Frontal cortex (tissue), 4 donors: ENCODE results near the gene GIMAP6. TPM values are rescaled to one million over a fixed set of nuclear protein-coding genes. Genes with fewer than 3 reads are reported as not detected.
"Not testable (repeated sequence)": the region's sequence is repeated elsewhere in the genome, so short reads cannot be mapped to it uniquely, and the experiment has no call there.

Experiments used
- DNase-seq, 2 donors: peaks; one replicate each; pipeline ENCODE4 v3.0.0; 2012; ENCODE audit warnings: low spot score in 2 of 2
- FAIRE-seq: peaks from 2 replicates; lab custom pipeline; 2012; peaks lifted over from hg19 to GRCh38; lab: Jason Lieb, UNC
- total RNA-seq: library from RNA; depleted of rRNA; stranded (reverse); fragments of >200 nt; gene quantifications from one replicate; pipeline ENCODE4 v1.2.3, GENCODE V29; 2014
- donor health status: control.
- donor health status: control.
- donor health status: control.

Gene GIMAP6
- total RNA-seq, 1 donor from 2014 or later: 6.9 TPM

DNA sequence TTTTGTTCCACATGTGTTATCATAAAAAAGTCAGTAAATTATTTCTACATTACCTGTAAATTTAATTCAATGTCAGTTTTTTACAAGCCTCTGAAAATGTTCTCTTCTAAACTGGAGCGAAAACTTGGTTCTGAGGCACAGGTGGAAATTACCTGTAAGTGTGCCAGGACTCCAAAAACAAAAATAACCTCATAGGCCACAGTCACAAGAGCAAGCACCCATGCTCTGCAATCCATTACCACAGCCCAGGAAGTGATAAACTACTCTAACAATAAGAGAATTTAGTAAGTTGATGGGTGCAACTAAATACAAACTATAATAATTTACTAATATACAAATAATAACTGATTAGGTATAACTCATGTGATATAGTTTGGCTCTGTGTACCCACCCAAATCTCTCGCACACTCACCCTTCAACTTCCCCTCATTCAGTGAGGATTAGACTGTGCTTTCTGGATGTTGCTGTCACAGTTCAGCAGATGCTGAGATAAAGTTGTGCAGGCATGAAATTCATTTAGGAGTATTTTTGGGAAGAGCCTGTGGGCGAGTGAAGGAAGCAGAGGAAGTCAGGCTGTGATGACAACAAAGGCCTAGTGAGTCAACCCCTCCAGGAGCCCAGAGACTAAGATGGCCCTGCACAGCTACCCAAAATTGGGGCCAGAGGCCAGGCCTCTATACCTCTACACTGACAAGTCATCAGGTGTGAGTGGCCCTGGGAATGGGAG lies 16.3 kb upstream of the GIMAP6 start:
- DNase-seq: no peak
- FAIRE-seq: no peak

DNA sequence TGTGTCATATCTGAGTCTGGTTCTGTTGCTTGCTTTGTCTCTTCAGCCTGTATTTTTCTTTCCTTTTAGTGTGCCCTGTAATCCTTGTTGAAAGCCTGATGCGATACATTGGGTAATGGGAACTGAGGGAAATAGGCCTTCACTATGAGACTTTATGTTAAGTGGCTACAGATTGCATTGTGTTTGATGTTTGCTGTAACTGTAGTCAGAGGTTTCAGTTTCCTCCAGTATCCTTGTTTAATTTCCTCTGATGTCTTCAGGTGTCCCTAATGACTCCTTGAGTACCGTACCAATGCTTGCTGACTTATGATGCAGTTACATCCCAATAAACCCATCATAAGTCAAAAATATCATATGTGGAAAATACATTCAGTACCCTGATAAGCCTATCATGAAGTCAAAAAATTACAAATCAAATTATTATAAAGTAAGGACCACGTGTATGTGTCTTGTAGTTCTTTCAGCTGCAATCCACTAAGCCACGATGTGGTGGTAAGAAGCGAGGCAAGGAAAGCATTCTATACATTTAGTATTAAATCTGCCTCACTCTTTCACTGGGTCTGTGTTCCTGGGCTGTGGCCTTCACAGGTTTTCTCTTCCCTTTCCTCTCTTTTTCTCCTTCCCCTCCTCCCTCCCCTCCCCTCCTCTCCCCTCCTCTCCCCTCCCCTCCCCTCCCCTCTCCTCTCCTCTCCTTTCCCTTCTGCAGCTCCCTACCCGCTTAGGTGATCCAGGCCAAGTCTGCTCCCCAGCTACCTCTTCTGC lies 13.3 kb upstream of the GIMAP6 start:
- DNase-seq (no peak), FAIRE-seq (no peak)

DNA sequence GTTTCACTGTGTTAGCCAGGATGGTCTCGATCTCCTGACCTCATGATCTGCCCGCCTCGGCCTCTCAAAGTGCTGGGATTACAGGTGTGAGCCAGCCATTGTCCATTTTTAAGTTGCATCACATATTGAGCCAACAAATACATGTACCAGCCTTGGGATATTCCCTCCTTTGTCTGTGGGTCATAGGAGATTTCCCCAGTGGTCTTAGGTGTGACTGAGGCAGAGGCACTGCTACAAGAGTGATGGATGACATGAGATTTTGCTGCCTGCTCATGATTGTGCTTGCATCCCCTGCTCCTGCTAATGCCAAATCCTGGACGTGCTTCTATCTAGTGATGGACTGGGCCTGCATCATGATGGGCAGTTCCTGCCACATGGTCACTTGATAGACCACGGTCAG lies 10.7 kb upstream of the GIMAP6 start:
- no peak for DNase-seq
- no peak for FAIRE-seq

DNA sequence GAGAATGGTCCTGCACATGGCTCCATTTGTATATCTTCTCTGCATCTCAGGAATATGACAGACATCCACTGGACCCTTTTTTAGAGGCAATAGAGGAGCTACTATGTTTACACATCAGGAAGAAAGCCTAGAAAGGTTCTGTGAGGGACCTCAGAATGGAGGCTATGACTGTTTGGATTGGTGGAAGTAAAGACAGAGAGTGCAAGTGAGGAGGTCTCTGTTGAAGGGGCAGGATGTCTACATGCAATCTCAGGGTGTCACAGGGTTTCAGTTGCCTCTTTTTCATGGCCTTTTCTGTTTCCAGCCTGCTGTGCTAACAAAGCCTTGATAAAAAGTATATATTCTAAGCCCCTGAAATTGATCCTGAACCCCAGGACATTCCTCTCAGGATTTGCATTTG lies 9.7 kb upstream of the GIMAP6 start:
- no peak for FAIRE-seq

DNA sequence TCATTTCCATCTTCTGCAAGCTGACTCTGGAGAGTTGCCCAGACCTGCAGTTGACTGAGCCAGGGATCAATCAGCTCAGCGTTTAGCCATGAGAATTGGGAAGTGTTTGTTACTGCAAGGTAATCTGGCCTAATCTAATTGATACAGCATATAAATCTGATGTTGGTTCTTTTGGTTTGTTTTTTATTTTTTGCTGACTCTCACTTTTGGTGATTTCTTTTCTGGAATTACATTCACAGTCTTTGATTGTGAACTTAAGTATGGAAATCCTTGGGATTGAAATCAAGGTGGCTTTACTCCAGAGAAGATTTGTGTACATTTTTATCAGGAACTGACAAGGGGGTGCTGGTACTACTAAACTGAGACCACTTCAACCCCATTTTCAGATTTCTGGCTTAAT lies 1.7 kb upstream of the GIMAP6 start:
- DNase-seq (no peak), FAIRE-seq (no peak)

More for the DNA sequence above, 9.7 kb upstream of the GIMAP6 start:
- no peak for DNase-seq

DNA sequence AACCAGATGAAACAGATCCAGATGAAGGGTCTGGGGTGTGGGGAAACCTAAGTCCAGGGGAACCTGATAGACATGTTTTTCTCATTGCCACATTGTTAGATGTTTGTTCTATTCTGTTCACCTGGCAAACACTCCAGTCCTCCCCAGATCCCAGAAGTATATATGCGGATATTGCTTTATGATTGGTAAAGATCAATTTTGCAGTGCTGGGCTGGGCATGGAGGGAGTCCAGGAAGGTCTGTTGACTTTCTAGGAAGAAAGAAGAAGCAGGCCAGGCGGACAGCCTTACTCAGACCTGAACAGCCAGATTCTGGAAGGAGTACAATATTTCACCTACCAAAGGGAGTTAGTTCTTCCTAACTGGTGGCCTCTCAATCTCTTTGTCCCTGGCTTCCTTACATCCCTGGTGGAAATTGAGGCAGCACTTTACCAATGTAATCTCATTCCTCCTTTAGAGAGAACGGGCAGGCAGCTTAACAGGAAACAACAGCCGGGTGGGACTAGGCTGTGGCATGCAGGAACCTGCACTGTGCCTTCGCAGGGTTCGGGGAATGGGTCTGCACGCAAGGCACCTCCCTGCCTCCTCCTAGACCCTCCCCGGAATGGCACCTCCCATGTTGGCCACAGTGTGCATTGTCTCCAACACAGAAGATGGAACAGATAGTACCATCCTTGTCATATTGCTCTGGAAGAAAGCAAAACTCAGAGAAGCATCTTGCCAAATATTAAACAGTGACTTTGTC lies 930 bp downstream of the GIMAP6 start:
- FAIRE-seq (no peak), DNase-seq (no peak)

DNA sequence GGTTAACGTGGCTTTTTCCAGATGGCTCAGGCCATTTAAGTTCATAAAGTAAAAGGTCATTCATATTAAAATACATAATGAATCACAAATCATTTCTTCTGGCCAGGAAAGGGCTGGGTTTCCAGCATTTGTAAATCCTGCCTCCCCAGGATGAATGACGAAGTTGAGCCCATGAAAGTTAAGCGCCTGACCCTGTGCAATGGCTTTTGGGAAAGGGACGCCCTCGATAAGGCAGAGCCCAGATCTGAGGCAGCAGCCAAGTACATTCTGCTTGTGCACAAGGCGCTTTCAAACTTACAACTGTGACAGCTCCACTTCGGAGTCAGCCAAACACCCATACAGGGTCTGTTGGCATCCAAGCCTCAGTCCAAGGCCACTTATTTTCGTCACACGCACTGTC lies 2.8 kb downstream of the GIMAP6 start:
- no peak for DNase-seq
- no peak for FAIRE-seq

DNA sequence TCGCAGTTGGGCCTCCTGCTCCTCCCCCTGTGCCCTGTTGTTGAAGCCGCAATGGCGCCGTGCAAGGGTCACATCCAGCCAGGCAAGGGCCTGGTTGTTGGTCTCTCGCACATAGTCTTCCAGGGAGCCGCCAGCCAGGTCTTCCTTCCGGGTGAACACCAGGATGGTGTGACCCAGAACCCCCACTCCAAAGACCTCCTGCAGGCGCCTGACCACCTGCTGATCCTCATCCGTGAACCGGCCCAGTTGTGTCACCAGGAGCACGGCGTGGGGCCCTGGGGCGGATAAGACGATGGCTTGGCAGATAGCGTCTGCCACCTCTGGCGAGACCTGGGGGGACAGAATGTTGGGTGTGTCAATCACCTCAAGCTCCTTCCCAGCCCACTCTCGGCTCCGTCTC lies 4.2 kb downstream of the GIMAP6 start:
- DNase-seq (no peak), FAIRE-seq (no peak)

DNA sequence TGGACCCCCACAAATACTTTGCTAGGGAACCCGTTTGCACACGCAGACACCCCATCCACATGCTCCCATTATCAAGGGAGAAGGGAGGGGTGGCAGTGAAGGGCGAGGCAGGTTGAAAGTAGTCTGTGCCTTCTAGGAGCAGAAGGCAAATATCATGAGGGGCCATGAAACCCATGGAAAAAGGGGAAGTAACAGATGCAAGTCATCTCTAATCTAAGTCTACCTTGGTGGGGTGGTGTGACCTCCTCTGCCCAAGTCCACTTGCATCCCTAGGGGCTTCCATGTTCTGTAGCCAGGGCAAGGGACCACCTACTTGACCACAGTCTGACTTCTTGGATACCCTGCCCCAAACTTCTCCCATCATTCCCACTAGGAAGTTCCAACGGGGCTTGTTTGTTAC lies 5.5 kb downstream of the GIMAP6 start:
- no peak for DNase-seq
- FAIRE-seq: no peak

DNA sequence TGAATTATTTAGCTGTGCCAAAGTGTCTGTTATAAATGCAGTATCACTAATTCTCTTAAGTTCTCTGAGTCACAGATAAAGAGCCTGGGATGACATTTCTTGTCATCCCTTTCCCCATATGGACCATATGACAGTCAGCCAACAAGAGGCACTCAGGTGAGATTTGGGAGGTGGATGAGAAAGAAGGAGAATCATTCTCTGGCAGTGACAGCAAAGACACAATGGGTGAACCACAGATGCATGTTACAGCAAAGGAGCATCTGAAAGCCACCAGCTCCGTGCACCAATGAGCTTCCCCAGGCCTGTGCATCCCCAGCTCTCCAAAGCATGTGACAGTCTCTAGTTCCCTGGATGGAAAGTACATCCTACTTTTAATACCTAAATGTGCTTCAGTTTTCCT lies 10.8 kb downstream of the GIMAP6 start:
- DNase-seq (no peak), FAIRE-seq (no peak)

DNA sequence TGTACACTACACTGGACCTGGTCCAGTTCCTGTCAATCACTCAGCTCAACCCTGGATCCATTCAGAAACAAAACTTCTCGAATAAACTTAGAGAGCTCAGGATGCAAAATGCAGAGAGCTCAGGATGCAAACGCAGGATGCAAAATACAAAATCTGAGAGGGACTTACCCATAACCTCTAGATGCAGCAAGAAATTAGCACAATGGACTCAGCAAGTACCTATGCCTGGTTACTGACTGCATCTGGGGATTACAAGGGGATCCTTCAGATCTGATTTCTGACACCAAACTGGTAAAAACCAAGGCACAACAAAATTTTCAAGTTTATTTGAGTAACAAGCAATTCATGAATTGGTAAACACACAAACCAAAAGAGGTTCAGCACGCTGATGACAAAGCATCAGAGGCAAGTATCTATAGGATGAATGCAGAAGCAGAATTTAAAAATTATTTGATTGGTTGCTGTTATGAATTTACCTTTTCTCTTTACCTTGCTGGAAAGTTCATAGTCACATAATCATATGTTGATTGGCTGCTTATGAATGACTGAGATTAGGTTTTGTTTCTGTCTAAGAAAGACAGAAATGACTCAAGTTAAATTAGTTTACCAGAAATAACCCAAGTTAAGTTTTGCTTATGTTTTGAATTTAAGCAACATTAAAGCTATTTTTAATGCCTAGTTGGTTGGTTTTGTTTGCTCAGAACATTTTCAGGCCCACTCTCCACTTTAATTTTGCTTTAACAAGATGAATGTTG lies 11.4 kb downstream of the GIMAP6 start:
- FAIRE-seq (no peak), DNase-seq (no peak)

DNA sequence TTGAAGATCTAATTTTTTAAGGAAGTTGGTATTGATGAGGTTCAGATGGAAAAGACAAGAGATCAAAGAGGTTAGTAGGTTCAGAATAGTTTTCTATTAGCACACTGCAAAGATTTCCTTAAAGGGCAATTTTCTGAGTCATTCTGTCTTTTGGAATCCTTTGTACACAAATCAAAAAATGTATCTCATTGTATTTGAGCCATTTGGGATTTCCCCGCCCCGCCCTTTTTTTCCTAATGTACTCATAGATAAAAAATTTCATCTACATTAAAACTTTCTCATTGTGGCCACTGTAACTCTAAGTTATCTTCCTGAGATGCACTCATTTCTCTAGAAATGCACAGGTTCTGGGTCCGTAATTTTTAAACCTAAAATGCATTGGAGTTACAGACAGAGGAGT lies 12.1 kb downstream of the GIMAP6 start:
- no peak for DNase-seq
- FAIRE-seq: no peak

DNA sequence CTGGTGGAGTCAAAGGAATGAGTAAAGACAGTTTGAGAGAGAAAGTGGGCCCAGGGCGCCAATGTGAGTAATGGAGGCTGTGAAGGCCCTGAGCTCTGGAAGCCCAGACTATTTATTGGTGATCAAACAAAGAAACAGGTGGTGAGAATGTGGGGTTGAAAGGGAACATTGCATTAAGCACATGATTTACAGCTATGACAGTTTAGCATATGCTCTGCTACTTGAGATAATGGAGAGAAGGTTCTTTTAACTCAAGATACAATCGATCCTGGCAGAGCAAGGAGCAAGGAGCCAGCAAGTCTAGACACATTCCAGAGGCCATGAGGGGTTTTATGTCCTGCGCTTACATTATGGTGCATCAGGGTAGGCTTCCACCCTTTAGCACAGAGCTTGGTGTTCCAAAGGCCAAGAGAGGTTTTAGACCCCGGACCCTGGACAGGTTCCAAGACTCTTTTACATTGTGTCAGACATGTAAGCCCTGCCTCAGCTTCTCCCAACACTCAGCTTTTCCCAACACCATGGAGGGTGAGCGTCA lies 16.9 kb downstream of the GIMAP6 start:
- not testable (repeated sequence) for FAIRE-seq, DNase-seq

DNA sequence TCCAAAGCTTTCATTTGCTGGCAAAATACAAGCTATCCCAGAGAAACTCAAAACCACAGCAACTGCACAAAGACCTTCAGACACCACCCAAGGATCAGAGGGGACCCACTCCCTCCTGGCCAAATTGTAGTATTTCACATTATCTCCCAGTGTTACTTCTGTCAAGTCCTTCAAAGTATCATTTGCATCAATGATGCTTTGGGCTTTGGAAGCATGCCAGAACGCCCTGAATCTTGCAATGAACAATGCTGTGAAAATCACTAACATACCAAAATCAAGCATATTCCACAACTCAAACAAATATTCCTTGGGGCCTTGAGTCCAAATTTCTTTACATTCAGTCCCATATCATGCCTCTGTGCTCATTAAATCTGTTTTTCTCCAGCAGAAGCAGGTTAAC lies 17.8 kb downstream of the GIMAP6 start:
- not testable (repeated sequence) for DNase-seq, FAIRE-seq

DNA sequence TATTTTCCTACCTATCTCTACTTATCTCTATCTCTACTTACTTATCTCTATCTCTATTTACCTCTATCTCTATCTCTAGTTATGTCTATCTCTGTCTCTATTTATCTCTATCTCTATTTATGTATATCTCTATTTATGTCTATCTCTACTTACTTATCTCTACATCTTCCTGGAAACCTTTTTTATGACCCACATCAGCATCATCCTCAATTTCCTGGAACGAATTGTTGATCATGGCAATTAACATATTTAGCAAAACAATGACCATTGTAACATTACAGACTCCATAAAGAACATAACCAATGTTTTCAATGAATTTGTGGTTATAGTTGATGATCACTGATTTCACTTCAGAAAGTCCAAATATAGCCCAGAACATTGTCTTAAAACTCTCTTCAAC lies 18.3 kb downstream of the GIMAP6 start:
- DNase-seq (no peak), FAIRE-seq (no peak)

DNA sequence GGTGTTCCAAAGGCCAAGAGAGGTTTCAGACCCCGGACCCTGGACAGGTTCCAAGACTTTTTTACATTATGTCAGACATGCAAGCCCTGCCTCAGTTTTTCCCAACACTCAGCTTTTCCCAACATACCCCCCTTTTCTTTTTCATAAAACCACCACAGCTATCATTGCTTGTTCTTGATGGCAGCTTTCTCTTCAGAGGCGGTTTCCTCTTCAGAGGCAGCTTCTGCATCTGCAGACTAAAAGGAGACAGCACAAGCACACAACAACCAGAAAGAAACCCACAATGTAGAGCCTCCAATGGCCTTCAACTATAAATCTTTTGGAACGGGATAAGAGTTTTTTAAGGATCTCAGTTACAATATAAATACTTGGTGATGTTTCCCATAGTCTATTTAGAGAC lies 19.3 kb downstream of the GIMAP6 start:
- FAIRE-seq (no peak), DNase-seq (no peak)

DNA sequence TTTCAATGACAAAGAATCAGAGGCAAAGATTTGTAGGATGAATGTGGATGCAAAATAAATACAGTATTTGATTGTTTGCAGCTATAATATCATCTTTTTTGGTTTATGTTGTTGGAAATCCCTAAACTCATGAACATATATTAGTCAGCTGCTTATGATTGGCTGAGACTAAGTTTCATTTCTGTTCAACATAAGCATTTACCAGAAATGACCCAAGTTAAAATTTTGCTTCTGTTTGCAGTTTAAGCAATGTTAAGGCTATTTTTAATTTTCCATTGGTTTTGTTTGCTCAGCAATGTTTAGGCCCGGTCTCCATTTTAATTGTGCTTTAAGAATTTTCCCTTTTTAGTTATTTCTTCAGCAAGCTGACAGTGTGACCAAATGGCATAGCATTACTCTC lies 22.0 kb downstream of the GIMAP6 start:
- no peak for DNase-seq
- no peak for FAIRE-seq

DNA sequence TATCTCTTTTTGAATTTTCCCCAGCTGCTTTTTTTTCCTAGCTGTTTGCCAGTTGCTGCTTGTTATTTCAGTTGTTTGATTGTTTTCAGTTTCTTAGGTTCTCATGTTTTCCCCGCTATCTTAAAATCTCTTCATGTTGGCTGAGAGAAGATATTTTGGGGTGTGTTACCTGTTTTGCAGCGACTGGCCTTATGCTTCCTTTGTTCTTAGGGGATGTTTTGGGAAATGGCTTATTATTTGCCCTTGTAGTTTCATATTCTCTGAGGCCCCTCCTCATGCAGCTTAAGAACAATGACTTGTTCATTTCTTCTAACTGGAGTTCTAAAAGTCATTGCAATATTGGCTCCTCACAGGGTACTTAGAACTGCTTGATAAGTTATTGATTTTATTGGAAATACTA lies 28.6 kb downstream of the GIMAP6 start:
- FAIRE-seq, DNase-seq: not testable (repeated sequence)

DNA sequence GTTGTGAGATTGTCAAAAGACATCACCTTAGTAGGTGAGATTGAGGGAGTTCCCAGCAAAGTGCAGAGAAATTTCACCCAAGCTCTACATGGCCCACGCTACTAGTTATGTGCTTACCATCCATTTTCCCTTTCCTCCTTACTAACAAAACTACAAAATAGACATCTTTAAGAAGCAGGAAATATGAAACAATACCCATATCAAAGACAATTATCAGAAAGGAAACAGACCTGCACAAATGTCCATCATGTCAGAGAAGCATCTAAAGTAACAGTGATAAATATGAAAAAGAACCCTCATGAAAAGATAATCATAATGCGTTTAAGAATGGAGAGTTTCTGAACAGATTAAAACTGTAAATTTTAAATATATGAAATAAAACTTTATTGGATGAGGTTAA lies 36.8 kb downstream of the GIMAP6 start:
- FAIRE-seq (no peak), DNase-seq (no peak)

DNA sequence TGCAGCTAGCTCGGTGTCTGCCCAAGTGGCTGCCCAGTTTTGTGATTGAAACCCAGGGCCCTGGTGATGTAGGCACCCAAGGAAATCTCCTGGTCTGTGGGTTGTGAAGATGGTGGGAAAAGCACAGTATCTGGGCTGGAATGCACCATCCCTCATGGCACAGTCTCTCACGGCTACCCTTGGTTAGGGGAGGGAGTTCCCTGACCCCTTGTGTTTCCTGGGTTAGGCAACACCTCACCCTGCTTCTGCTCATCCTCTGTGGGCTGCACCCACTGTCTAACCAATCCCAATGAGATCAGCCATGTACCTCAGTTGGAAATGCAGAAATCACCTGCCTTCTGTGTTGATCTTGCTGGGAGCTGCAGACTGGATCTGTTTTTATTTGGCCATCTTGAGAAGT lies 37.4 kb downstream of the GIMAP6 start:
- DNase-seq (no peak), FAIRE-seq (no peak)
